Heart left ventricle (tissue), 13 donors: ENCODE data around the gene CSTPP1.

ENCODE experiments used
- POLR2A ChIP-seq, 2 donors: fragments of 450-650 bp; IDR thresholded peaks; one replicate each; pipeline ENCODE4 v1.6.1; 2017; ENCODE audit warnings: antibody characterized with exemption in 2 of 2, mild to moderate bottlenecking in 2 of 2, moderate library complexity in 2 of 2
- TF ChIP-seq, protein P1 (sequence below), 12 donors: fragments of 200-600 bp; sonication (generic) in 4 of 12; IDR thresholded peaks; one replicate each; pipeline versions ENCODE4 v1.5.0 to v1.8.0; 2018 to 2022; ENCODE audit warnings: antibody characterized with exemption in 12 of 12, mild to moderate bottlenecking in 5 of 12
- donor health status: ischemic (EF 13 %, LVEDD 7.1; RV severe dilation, severe dysfunction).
- donor health status: DM: no; HTN: yes; CAD: no.
- donor health status: DM: no; HTN: no; CAD: no.
- donor health status: ischemic (EF 25% LVEDD 6.9; RV normal size, moderate dysfunction).
- donor health status: ischemic (EF 25% LVEDD 5.7; RV mildly dilated, moderate dysfunction).
- donor health status: ischemic (EF 35%, LVEDD 5.7; RV mildly dilated, moderate dysfunction).
- donor health status: nonischemic (EF 11% LVEDD 7.7; RV severe dilation, severe dysfunction).
- donor health status: DM: yes; HTN: yes; CAD: no.
- donor health status: PGD.
- donor health status: ischemic (EF 29% LVEDD 5.4; RV normal size, mild dysfunction).
- donor health status: nonischemic (EF 23%, LVEDD 6.1; RV moderate dilation, normal function).

DNA sequence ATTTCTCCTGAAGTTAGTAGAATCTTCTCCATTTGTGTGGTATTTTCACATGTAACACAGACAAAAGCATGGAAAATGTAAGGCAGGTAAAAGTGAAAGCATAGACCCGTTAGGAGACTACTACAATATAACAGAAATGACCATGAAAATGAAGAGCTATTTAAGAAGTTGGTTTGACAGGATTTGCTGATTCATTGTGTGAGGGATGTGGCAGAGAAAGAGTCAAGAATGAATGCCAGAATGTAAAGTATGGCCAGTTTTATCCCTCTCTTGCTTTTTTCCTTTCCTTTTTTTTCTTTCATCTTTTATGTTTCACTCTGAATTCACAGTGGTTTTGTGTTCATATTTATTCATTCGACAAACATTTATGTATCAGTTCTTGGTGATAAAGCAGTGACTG is 124.2 kb downstream of the CSTPP1 start:
- TF ChIP-seq, protein P1, sequence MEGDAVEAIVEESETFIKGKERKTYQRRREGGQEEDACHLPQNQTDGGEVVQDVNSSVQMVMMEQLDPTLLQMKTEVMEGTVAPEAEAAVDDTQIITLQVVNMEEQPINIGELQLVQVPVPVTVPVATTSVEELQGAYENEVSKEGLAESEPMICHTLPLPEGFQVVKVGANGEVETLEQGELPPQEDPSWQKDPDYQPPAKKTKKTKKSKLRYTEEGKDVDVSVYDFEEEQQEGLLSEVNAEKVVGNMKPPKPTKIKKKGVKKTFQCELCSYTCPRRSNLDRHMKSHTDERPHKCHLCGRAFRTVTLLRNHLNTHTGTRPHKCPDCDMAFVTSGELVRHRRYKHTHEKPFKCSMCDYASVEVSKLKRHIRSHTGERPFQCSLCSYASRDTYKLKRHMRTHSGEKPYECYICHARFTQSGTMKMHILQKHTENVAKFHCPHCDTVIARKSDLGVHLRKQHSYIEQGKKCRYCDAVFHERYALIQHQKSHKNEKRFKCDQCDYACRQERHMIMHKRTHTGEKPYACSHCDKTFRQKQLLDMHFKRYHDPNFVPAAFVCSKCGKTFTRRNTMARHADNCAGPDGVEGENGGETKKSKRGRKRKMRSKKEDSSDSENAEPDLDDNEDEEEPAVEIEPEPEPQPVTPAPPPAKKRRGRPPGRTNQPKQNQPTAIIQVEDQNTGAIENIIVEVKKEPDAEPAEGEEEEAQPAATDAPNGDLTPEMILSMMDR (IDR thresholded peaks at IDR 0.05), result no peak
- no peak for TF ChIP-seq POLR2A (IDR thresholded peaks at IDR 0.05)
